Measurements from ENCODE around the gene TEK. TPM values are rescaled to one million over a fixed set of nuclear protein-coding genes. Genes with fewer than 3 reads are reported as not detected.

The TEK gene
- total RNA-seq, 4 donors from 2014 or later: 4.4 to 25.3 (median 13.2) TPM

GRCh38 chr9:27181381-27181780, 72.4 kb downstream of the TEK start:
- H3K4me1 ChIP-seq: peaks cover 0 to 8% (median 0%) of the 10 kb centered on the region in 3 donors
- 40 to 53% methylated on average over 4 of the region's 4 CpGs for WGBS, 2 donors (ENCODE audit: low coverage in 1 of 2)
- H3K36me3 ChIP-seq: no peaks in the 10 kb centered on the region
- H3K27me3 ChIP-seq: no peaks in the 10 kb centered on the region
- no peak overlapping the region for H3K27ac ChIP-seq
- peaks cover 0 to 15% (median 0%) of the 10 kb centered on the region in 3 donors for H3K9me3 ChIP-seq
- no peak for TF ChIP-seq POLR2AphosphoS5 (IDR thresholded peaks at IDR 0.05)
- no peak for TF ChIP-seq EP300 (IDR thresholded peaks at IDR 0.05)
- TF ChIP-seq POLR2A (IDR thresholded peaks at IDR 0.05): no peak
- TF ChIP-seq, protein P1, sequence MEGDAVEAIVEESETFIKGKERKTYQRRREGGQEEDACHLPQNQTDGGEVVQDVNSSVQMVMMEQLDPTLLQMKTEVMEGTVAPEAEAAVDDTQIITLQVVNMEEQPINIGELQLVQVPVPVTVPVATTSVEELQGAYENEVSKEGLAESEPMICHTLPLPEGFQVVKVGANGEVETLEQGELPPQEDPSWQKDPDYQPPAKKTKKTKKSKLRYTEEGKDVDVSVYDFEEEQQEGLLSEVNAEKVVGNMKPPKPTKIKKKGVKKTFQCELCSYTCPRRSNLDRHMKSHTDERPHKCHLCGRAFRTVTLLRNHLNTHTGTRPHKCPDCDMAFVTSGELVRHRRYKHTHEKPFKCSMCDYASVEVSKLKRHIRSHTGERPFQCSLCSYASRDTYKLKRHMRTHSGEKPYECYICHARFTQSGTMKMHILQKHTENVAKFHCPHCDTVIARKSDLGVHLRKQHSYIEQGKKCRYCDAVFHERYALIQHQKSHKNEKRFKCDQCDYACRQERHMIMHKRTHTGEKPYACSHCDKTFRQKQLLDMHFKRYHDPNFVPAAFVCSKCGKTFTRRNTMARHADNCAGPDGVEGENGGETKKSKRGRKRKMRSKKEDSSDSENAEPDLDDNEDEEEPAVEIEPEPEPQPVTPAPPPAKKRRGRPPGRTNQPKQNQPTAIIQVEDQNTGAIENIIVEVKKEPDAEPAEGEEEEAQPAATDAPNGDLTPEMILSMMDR (IDR thresholded peaks at IDR 0.05): no peak
- H3K4me3 ChIP-seq: no peak overlapping the region
- ATAC-seq: no peak

DNA sequence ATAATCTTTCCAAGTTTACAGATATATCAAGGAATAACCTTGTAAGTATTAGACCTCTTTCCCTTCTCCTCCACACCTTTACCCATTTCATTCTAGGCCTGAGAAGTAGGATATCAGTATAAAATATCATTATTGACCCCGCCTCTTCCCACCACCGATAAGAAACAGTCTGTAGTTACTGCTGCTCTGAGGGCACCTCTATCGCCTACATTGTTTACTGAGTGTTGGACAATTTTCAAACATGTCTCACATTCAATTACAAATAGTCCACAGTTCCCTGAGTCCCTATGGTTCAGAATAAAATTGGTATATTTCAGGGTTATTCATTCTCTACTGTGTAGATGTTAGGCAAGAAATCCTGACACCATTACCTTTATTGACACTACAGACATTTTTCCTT, 73.4 kb downstream of the TEK start:
- TF ChIP-seq POLR2AphosphoS5 (IDR thresholded peaks at IDR 0.05) (no peak), EP300 (IDR thresholded peaks at IDR 0.05) (no peak), POLR2A (IDR thresholded peaks at IDR 0.05) (no peak)
- TF ChIP-seq, protein P1 (IDR thresholded peaks at IDR 0.05): no peak
- Histone ChIP-seq H3K27ac (no peak overlapping the region), H3K27me3 (no peaks in the 10 kb centered on the region), H3K4me3 (no peak overlapping the region), H3K36me3 (no peaks in the 10 kb centered on the region), H3K9me3 (peaks cover 0 to 12% (median 0%) of the 10 kb centered on the region in 3 donors), H3K4me1 (peaks cover 0 to 8% (median 0%) of the 10 kb centered on the region in 3 donors)
- ATAC-seq: no peak
- 42 to 53% methylated on average over 3 of the region's 3 CpGs for WGBS, 2 donors (ENCODE audit: low coverage in 1 of 2)

DNA sequence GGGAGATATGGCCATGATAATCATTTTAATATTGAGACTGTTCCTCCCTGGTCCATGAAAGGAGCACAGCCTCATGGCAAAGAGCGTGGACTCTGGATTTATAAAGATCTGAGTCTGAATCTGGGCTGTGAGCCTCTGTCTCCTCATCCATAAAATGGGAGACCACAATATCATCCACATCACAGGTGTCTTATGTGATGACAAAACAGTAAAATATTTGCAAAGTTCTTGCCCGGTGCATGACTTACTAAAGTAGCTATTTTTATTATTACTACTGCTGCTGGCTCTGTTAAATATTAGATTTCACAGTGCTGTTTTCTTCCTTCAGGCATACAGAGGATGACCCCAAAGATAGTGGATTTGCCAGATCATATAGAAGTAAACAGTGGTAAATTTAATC, 74.1 kb downstream of the TEK start:
- no peak overlapping the region for H3K4me3 ChIP-seq
- H3K36me3 ChIP-seq: no peaks in the 10 kb centered on the region
- H3K9me3 ChIP-seq: peaks cover 0 to 5% (median 0%) of the 10 kb centered on the region in 3 donors
- H3K27ac ChIP-seq: no peak overlapping the region
- TF ChIP-seq POLR2AphosphoS5 (IDR thresholded peaks at IDR 0.05): no peak
- TF ChIP-seq EP300 (IDR thresholded peaks at IDR 0.05): no peak
- TF ChIP-seq, protein P1 (IDR thresholded peaks at IDR 0.05): no peak
- no peak for TF ChIP-seq POLR2A (IDR thresholded peaks at IDR 0.05)
- no peak for ATAC-seq
- WGBS, 2 donors (ENCODE audit: low coverage in 1 of 2): 79 to 82% methylated on average over 2 of the region's 2 CpGs
- H3K4me1 ChIP-seq: peaks cover 0 to 8% (median 0%) of the 10 kb centered on the region in 3 donors
- H3K27me3 ChIP-seq: no peaks in the 10 kb centered on the region

DNA sequence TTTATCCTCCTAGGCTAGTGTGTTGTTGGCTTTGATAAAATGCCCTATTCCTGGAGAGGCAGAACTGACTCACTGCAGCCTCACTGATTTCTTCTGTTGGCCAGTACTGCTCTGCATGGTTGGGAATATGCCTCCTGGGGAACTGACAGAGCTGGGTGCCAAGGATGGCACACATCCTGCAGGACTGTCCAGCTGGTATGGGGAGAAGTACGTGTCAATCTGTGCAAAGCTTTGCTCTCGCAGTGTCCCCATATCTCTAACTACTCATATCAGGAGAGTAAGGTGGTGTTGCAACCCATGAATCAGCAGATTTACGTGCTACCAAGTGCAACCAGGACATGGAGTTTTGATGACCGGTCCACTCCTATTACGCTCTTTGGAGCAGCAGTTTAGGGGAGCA, 74.7 kb downstream of the TEK start:
- TF ChIP-seq, protein P1 (IDR thresholded peaks at IDR 0.05): no peak
- no peak for TF ChIP-seq POLR2A (IDR thresholded peaks at IDR 0.05)
- no peak for TF ChIP-seq EP300 (IDR thresholded peaks at IDR 0.05)
- no peak for TF ChIP-seq POLR2AphosphoS5 (IDR thresholded peaks at IDR 0.05)
- no peaks in the 10 kb centered on the region for H3K27me3 ChIP-seq
- H3K4me3 ChIP-seq: no peak overlapping the region
- no peak overlapping the region for H3K27ac ChIP-seq
- H3K9me3 ChIP-seq: no peaks in the 10 kb centered on the region
- H3K4me1 ChIP-seq: peaks cover 0 to 8% (median 0%) of the 10 kb centered on the region in 3 donors
- H3K36me3 ChIP-seq: no peaks in the 10 kb centered on the region
- no peak for ATAC-seq
- WGBS, 2 donors (ENCODE audit: low coverage in 1 of 2): 100% methylated on average over 3 to 5 of the region's 5 CpGs

DNA sequence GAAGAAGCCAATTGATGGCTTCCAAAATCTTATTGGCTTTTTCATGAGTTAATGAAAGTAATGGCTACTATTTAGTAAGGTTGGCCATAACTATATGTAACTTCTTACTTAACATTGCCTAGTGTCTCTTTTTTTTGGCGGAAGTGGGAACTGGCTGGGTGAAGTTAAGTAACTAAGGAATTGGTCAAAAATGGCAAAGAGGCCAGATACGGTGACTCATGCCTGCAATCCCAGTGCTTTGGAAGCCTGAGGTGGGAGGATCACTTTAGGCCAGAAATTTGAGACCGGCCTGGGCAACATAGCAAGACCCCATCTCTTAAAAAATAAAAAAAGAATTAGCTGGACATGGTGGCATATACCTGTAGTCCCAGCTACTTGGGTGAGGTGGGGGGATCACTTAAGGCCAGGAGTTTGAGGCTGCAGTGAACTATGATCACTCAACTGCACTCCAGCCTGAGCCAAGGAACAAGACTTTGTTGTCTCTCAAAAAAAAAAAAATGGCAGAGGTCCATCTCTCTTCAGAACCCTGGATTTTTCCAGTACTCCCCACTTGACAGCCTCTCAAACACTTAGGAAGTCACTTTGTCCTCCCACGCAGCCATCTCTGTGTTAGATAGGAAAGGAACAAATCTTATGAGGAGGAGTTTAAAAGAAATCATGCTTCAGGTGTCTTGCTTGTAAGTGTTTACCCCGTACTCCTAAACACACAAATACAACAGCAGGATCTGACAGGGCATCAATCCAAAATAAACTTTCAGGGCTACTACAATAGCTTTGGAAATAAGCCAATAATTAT, 75.7 kb downstream of the TEK start:
- H3K27me3 ChIP-seq: no peaks in the 10 kb centered on the region
- TF ChIP-seq POLR2AphosphoS5 (IDR thresholded peaks at IDR 0.05) (no peak), POLR2A (IDR thresholded peaks at IDR 0.05) (no peak), EP300 (IDR thresholded peaks at IDR 0.05) (no peak)
- TF ChIP-seq, protein P1 (IDR thresholded peaks at IDR 0.05): no peak
- no peak overlapping the region for H3K27ac ChIP-seq
- no peak overlapping the region for H3K4me3 ChIP-seq
- H3K9me3 ChIP-seq: no peaks in the 10 kb centered on the region
- peaks cover 0 to 8% (median 0%) of the 10 kb centered on the region in 3 donors for H3K4me1 ChIP-seq
- no peak for ATAC-seq
- H3K36me3 ChIP-seq: no peaks in the 10 kb centered on the region
- 60 to 79% methylated on average over 5 of the region's 5 CpGs for WGBS, 2 donors (ENCODE audit: low coverage in 1 of 2)
